ENCODE results near the gene SLIT3.
A peak's percentile ranks its signal among the peaks of the same experiment; 100 is the strongest.

SLIT3 gene

GRCh38 chr5:168681556-168682183, 619.3 kb downstream of the SLIT3 start:
- DNase-seq, result peak in 2 of 3 donors; percentile 6 to 39

- no peak for DNase-seq
Measured at GRCh38 chr5:168680395-168680794, 620.5 kb downstream of the SLIT3 start.

GRCh38 chr5:168679515-168679920, 621.4 kb downstream of the SLIT3 start:
- peak; percentile 68 to 80 (median 79) for DNase-seq

- DNase-seq, result no peak
Measured at GRCh38 chr5:168676501-168676900, 624.4 kb downstream of the SLIT3 start.

GRCh38 chr5:168675883-168676408, 625.0 kb downstream of the SLIT3 start:
- no peak for DNase-seq

GRCh38 chr5:168674893-168675482, 626.0 kb downstream of the SLIT3 start:
- DNase-seq, result no peak

GRCh38 chr5:168672888-168673287, 628.1 kb downstream of the SLIT3 start:
- DNase-seq, result no peak

GRCh38 chr5:168672016-168672415, 628.9 kb downstream of the SLIT3 start:
- DNase-seq, result no peak

- DNase-seq, result no peak
Measured at GRCh38 chr5:168670881-168671575, 629.9 kb downstream of the SLIT3 start.

GRCh38 chr5:168669668-168670378, 631.1 kb downstream of the SLIT3 start:
- DNase-seq, result no peak

- DNase-seq, result no peak
Measured at GRCh38 chr5:168669156-168669555, 631.8 kb downstream of the SLIT3 start.

GRCh38 chr5:168668078-168668477, 632.9 kb downstream of the SLIT3 start:
- DNase-seq, result no peak

GRCh38 chr5:168667301-168667840, 633.6 kb downstream of the SLIT3 start:
- no peak for DNase-seq

- no peak for DNase-seq
Measured at GRCh38 chr5:168666356-168666755, 634.6 kb downstream of the SLIT3 start.

GRCh38 chr5:168663276-168664004, 637.5 kb downstream of the SLIT3 start:
- DNase-seq, result no peak

GRCh38 chr5:168661593-168662485, 639.1 kb downstream of the SLIT3 start:
- no peak for DNase-seq

- DNase-seq, result no peak
Measured at GRCh38 chr5:168660691-168661090, 640.2 kb downstream of the SLIT3 start.

GRCh38 chr5:168659286-168659847, 641.6 kb downstream of the SLIT3 start:
- no peak for DNase-seq

- no peak for DNase-seq
Measured at GRCh38 chr5:168658394-168658793, 642.5 kb downstream of the SLIT3 start.

GRCh38 chr5:168656633-168657032, 644.3 kb downstream of the SLIT3 start:
- no peak for DNase-seq

- DNase-seq, result no peak
Measured at GRCh38 chr5:168655316-168655715, 645.6 kb downstream of the SLIT3 start.
